IMR-90 (cell line): ENCODE data around the gene FGF12. TPM values are rescaled to one million over a fixed set of nuclear protein-coding genes. Genes with fewer than 3 reads are reported as not detected.

Experiments used
- ATAC-seq: fragments of 200-7000 bp; cut with Tn5 transposase; 2 replicates; pipeline ENCODE4 v1.9.1; 2020; ENCODE audit warnings: low read depth, mild to moderate bottlenecking, moderate library complexity
- BruUV-seq: library from RNA; stranded (reverse); fragments of 400-500 nt; replicated peaks from 2 replicates; lab custom pipeline; 2021; lab: Mats Ljungman, UMichigan
- CTCF ChIA-PET: fragments of 300-600 bp; formaldehyde crosslinking; extraction: SDS; loops from one replicate; lab custom pipeline; 2021; ENCODE audit warnings: antibody characterized with exemption; lab: Yijun Ruan, JAX
- POLR2A ChIA-PET: fragments of 300-600 bp; sonication (Branson Sonifier 250); formaldehyde crosslinking; loops from one replicate; lab custom pipeline; 2022; ENCODE audit warnings: antibody characterized with exemption; ENCODE audit not compliant: unreplicated experiment; lab: Charles Lee
- DNase-seq: peaks from one replicate; pipeline ENCODE4 v3.0.0; 2013
- H2AFZ ChIP-seq: replicated peaks from 2 replicates; pipeline ENCODE3; 2013; ENCODE audit warnings: low read length, mild to moderate bottlenecking; ENCODE audit not compliant: poor library complexity
- H2AK5ac ChIP-seq: 2 replicates; pipeline ENCODE4 v1.6.1; 2013; ENCODE audit warnings: low read depth, low read length, inconsistent platforms
- H2AK9ac ChIP-seq: replicated peaks from 2 replicates; pipeline ENCODE3; 2013; ENCODE audit warnings: mild to moderate bottlenecking, low read depth, low read length, moderate library complexity; ENCODE audit not compliant: poor library complexity
- H2BK120ac ChIP-seq: 2 replicates; pipeline ENCODE4 v1.6.1; 2013; ENCODE audit warnings: low read depth, low read length, inconsistent platforms
- H2BK15ac ChIP-seq: 3 replicates; pipeline ENCODE4 v1.6.1; 2013; ENCODE audit warnings: low read depth, low read length, inconsistent platforms
- H2BK20ac ChIP-seq: 2 replicates; pipeline ENCODE4 v1.6.1; 2013; ENCODE audit warnings: low read depth, mild to moderate bottlenecking, inconsistent platforms, low read length, moderate library complexity
- H2BK5ac ChIP-seq: 2 replicates; pipeline ENCODE4 v1.6.1; 2013; ENCODE audit warnings: mild to moderate bottlenecking, low read depth, low read length, inconsistent platforms; ENCODE audit not compliant: poor library complexity, severe bottlenecking
- H3K14ac ChIP-seq: replicated peaks from 2 replicates; pipeline ENCODE4 v1.6.1; 2013; ENCODE audit warnings: low read depth, low read length, inconsistent platforms
- H3K18ac ChIP-seq: 2 replicates; pipeline ENCODE4 v1.6.1; 2013; ENCODE audit warnings: low read depth, low read length, control low read depth
- H3K23ac ChIP-seq: 2 replicates; pipeline ENCODE4 v1.6.1; 2013; ENCODE audit warnings: low read depth, low read length, inconsistent platforms
- H3K27ac ChIP-seq: 2 replicates; pipeline ENCODE4 v1.5.1; 2013; ENCODE audit warnings: mild to moderate bottlenecking, control low read depth, low read length; ENCODE audit not compliant: insufficient read depth
- H3K27me3 ChIP-seq: 2 replicates; pipeline ENCODE4 v1.6.1; 2013; ENCODE audit warnings: low read length; ENCODE audit not compliant: control insufficient read depth, insufficient read depth
- H3K36me3 ChIP-seq: 2 replicates; pipeline ENCODE4 v1.6.1; 2013; ENCODE audit warnings: low read length, mixed read lengths; ENCODE audit not compliant: control insufficient read depth, insufficient read depth
- H3K4ac ChIP-seq: 2 replicates; pipeline ENCODE4 v1.6.1; 2013; ENCODE audit warnings: low read depth, low read length, inconsistent platforms
- H3K4me1 ChIP-seq: 2 replicates; pipeline ENCODE4 v1.6.1; 2013; ENCODE audit warnings: low read length, mixed read lengths; ENCODE audit not compliant: control insufficient read depth, insufficient read depth
- H3K4me2 ChIP-seq: 2 replicates; pipeline ENCODE4 v1.6.1; 2013; ENCODE audit warnings: low read depth, mild to moderate bottlenecking, control low read depth, low read length, moderate library complexity
- H3K4me3 ChIP-seq: 2 replicates; pipeline ENCODE4 v1.5.1; 2013; ENCODE audit warnings: low read depth, mild to moderate bottlenecking, control low read depth, low read length, moderate library complexity; ENCODE audit not compliant: insufficient read depth
- H3K56ac ChIP-seq: 2 replicates; pipeline ENCODE4 v1.6.1; 2013; ENCODE audit warnings: low read length, inconsistent platforms; ENCODE audit not compliant: insufficient read depth; ENCODE audit errors: extremely low read depth
- H3K79me1 ChIP-seq, 2 experiments: 2 replicates each; pipeline ENCODE4 v1.6.1; 2013; ENCODE audit warnings: low read length in 2 of 2, inconsistent platforms in 1 of 2, low read depth in 1 of 2
- H3K9ac ChIP-seq: 2 replicates; pipeline ENCODE4 v1.6.1; 2013; ENCODE audit warnings: low read depth, low read length, control low read depth
- H3K9me1 ChIP-seq: 2 replicates; pipeline ENCODE4 v1.6.1; 2013; ENCODE audit warnings: low read length, inconsistent platforms; ENCODE audit not compliant: insufficient read depth
- H3K9me3 ChIP-seq: 2 replicates; pipeline ENCODE4 v1.6.1; 2013; ENCODE audit warnings: low read length; ENCODE audit not compliant: control insufficient read depth, insufficient read depth
- H4K20me1 ChIP-seq: 2 replicates; pipeline ENCODE4 v1.6.1; 2013; ENCODE audit warnings: low read length, inconsistent platforms; ENCODE audit not compliant: insufficient read depth
- H4K5ac ChIP-seq: 2 replicates; pipeline ENCODE4 v1.6.1; 2013; ENCODE audit warnings: mild to moderate bottlenecking, low read depth, low read length, control low read depth
- H4K8ac ChIP-seq, 2 experiments: 2 replicates each; pipeline ENCODE4 v1.6.1; 2013; ENCODE audit warnings: low read depth in 2 of 2, low read length in 2 of 2, control low read depth in 1 of 2, inconsistent platforms in 1 of 2
- H4K91ac ChIP-seq: 2 replicates; pipeline ENCODE4 v1.6.1; 2013; ENCODE audit warnings: low read depth, low read length, inconsistent platforms; ENCODE audit not compliant: insufficient read depth
- BHLHE40 ChIP-seq: fragments of 150-350 bp; IDR thresholded peaks from 2 replicates; pipeline ENCODE4 v1.6.1; 2016; ENCODE audit warnings: mild to moderate bottlenecking, low read depth, low read length
- MAFK ChIP-seq: IDR thresholded peaks from 2 replicates; pipeline ENCODE4 v1.6.1; 2012; ENCODE audit warnings: low read depth, low read length, improper control_type of control experiment
- WGBS, 2 experiments: methylation state at CpG; one replicate each; pipeline versions ENCODE4 v1.1.5 to v1.1.7; 2013; ENCODE audit warnings: missing lambda C conversion rate in 2 of 2; ENCODE audit not compliant: insufficient read length in 1 of 2; ENCODE audit errors: extremely low coverage in 2 of 2; 5-methylcytosine and 5-hydroxymethylcytosine counted together
- dilution Hi-C: fragments of 300-500 bp; cut with HindIII; formaldehyde crosslinking; loops from one replicate; pipeline ENCODE4 v1.14.3; 2018; ENCODE audit warnings: low sequenced_read_pairs; ENCODE audit not compliant: unreplicated experiment
- in situ Hi-C: fragments of 300-500 bp; cut with MboI; formaldehyde crosslinking; loops from 3 replicates; pipeline ENCODE4 v1.14.3; 2019; ENCODE audit warnings: low sequenced_read_pairs, inconsistent platforms, mixed read lengths
- intact Hi-C: fragments of 100-400 bp; cut with micrococcal nuclease; formaldehyde crosslinking; loops from 2 replicates; pipeline ENCODE4 v1.10.0; 2022
- polyA plus RNA-seq, 3 experiments: library from polyadenylated mRNA; depleted of rRNA; stranded (reverse); fragments of >200 nt; gene quantifications; 2 replicates each; pipeline ENCODE4 v1.2.3, GENCODE V29; 2012; ENCODE audit warnings: low replicate concordance in 1 of 3
- total RNA-seq: library from RNA; depleted of rRNA; stranded (reverse); fragments of >200 nt; gene quantifications from 2 replicates; pipeline ENCODE4 v1.2.3, GENCODE V29; 2012

Gene FGF12
- total and polyA plus RNA-seq, 2 of the 4 experiments (the other 2 are of a cell fraction): not detected

DNA sequence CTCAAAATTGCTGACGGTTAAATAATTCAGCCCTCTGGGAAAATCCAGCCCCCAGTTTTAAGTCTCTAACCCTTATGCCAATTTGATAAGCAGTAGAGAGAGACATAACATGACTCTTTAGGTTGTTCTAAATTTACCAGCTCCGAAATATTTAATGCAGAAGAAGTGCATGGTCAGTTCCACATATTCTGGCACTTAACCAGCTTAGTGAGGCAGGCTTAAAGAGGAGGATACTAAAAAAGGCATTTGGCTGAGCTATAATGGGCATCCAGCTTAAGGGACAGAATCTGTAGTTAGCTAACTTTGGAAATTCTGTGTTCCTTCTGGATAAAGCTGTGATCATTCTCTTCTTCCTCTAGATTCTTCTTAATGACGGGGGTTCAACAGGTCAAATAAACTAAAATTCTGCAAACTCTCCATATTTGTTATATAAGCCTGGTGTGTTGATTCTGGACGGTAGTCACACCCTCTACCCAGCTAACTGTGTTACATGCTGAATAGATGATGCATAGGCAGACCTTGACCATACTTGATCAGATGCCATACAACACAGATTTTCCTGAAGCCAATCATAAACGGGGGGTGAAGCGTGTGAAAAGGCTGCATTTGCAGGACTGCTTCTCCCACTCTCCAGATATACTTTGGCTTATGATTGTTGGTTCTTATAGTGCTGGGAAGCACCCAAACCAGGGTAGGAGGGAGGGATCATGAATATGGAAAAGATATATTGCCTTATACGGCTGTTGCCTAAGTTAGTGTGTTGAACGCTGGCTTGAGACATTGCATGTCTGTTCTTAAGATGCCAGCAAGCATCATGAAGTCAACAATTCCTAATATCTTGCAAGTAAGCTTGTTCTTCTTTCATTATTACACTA, 118.4 kb downstream of the FGF12 start:
- H3K23ac ChIP-seq: no peak overlapping the region
- H2AK5ac ChIP-seq: no peak overlapping the region
- no peak overlapping the region for H3K4ac ChIP-seq
- H3K56ac ChIP-seq: no peak overlapping the region
- no peak overlapping the region for H2AFZ ChIP-seq
- H3K27me3 ChIP-seq: no peaks in the 10 kb centered on the region
- H2BK5ac ChIP-seq: no peak overlapping the region
- TF ChIP-seq BHLHE40 (no peak), MAFK (peak; percentile 26; the same call in 1 of the 2 replicates)
- H3K4me2 ChIP-seq: no peak overlapping the region
- dilution Hi-C loops (no loop called here), in situ Hi-C loops (no loop called here), intact Hi-C loops (no loop called here)
- no peak overlapping the region for H3K14ac ChIP-seq
- no peak overlapping the region for H2BK15ac ChIP-seq
- ChIA-PET CTCF (no interaction called here), POLR2A (no interaction called here)
- no peaks in the 10 kb centered on the region for H4K20me1 ChIP-seq
- BruUV-seq: no TSS peak
- no peak overlapping the region for H2BK20ac ChIP-seq
- H3K9me1 ChIP-seq: no peaks in the 10 kb centered on the region
- H3K4me3 ChIP-seq: no peak overlapping the region
- H3K79me1 ChIP-seq: no peaks in the 10 kb centered on the region
- 0 out of 2 replicates have a peak, but pooled peaks cover 2% of the 10 kb centered on the region for H3K9me3 ChIP-seq
- no peak overlapping the region for H2BK120ac ChIP-seq
- no peak overlapping the region for H3K18ac ChIP-seq
- WGBS, 2 experiments: no CpG with 5 or more reads among the region's 8 CpGs
- no peak overlapping the region for H2AK9ac ChIP-seq
- no peak overlapping the region for H4K8ac ChIP-seq
- no peak overlapping the region for H4K5ac ChIP-seq
- no peaks in the 10 kb centered on the region for H3K4me1 ChIP-seq
- no peak overlapping the region for H3K9ac ChIP-seq
- ATAC-seq (no peak), DNase-seq (no peak)
- H4K91ac ChIP-seq: no peak overlapping the region
- H3K27ac ChIP-seq: no peak overlapping the region
- no peaks in the 10 kb centered on the region for H3K36me3 ChIP-seq
